GM12864 (cell line): Measurements from ENCODE around the gene DHX35.

ENCODE experiments used
- DNase-seq: peaks from one replicate; pipeline ENCODE4 v3.0.0-alpha.2; 2011; ENCODE audit warnings: low read depth
- H3K4me3 ChIP-seq: 2 replicates; pipeline ENCODE4 v1.5.1; 2011; ENCODE audit warnings: mild to moderate bottlenecking, low read depth, low read length, control low read depth
- TF ChIP-seq, protein P1 (sequence below): IDR thresholded peaks from 2 replicates; pipeline ENCODE4 v1.5.1; 2011; ENCODE audit warnings: low read depth, mild to moderate bottlenecking, moderate library complexity, low read length, control low read depth, inconsistent platforms; ENCODE audit errors: missing control alignments

The DHX35 gene

DNA sequence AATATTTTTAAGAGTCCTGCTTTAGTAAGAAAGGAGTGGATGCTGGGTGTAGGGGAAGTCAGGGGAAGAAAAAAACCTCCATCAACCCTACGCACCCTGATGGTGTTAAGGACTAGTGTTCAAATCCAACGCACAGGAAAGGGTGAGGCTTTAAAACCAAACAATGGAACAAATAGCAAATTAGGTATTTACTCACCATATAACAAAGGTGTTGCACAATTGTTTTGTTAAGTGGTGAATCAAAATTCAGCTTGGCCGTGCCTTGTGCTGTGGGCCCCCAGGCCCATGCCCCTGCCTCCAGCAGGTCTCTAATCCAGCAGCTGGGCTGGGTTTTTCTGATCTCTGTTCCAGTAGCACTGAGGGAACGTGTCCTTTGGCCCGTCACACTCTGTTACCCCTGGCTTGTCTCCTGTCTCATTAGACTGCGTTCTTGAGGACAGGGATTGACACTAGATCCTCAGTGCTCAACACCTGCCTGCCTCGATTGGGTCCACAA, 24.1 kb upstream of the DHX35 start:
- no peak for DNase-seq
- TF ChIP-seq, protein P1, sequence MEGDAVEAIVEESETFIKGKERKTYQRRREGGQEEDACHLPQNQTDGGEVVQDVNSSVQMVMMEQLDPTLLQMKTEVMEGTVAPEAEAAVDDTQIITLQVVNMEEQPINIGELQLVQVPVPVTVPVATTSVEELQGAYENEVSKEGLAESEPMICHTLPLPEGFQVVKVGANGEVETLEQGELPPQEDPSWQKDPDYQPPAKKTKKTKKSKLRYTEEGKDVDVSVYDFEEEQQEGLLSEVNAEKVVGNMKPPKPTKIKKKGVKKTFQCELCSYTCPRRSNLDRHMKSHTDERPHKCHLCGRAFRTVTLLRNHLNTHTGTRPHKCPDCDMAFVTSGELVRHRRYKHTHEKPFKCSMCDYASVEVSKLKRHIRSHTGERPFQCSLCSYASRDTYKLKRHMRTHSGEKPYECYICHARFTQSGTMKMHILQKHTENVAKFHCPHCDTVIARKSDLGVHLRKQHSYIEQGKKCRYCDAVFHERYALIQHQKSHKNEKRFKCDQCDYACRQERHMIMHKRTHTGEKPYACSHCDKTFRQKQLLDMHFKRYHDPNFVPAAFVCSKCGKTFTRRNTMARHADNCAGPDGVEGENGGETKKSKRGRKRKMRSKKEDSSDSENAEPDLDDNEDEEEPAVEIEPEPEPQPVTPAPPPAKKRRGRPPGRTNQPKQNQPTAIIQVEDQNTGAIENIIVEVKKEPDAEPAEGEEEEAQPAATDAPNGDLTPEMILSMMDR, result no peak
- no peak overlapping the region for H3K4me3 ChIP-seq

DNA sequence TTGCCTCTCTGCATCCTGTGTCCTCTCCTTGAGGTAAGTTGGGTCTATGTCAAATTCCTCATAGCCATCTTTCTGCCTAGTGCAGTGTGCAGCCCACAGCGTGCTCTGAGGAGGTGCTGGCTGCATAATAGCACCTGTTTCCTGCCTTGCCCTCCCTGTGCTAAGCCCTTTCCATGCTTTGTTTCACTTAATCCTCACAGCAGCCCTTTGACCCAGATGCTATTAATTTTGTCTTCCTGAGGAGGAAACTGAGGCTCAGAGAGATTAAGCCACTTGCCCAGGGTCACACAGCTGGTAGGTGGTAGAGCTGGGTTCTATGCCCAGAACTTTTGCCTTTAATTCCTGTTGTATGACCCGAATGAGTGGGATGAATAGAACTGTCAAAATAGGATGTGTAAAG, 22.5 kb upstream of the DHX35 start:
- DNase-seq, result no peak
- TF ChIP-seq, protein P1, result no peak
- no peak overlapping the region for H3K4me3 ChIP-seq

DNA sequence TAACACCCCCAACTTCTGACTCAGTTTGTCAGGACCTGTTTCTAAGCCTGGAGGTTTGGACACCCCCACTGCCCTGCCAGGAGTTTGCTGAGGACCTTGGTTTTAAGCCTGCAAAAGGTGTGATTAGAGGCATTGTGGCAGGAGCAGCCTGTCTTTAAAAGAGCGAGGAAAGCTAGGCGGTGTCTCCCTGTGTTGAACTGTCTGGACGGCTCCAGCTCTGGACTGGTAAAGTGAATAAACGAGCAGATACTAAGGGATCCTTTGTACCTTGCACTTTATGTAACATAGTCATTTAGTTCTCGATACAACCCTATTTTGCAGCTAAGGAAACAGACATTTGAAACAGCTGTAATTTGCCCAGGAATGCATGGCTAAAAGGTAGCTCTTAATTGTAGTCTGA, 21.5 kb upstream of the DHX35 start:
- TF ChIP-seq, protein P1, result no peak
- DNase-seq, result no peak
- no peak overlapping the region for H3K4me3 ChIP-seq

DNA sequence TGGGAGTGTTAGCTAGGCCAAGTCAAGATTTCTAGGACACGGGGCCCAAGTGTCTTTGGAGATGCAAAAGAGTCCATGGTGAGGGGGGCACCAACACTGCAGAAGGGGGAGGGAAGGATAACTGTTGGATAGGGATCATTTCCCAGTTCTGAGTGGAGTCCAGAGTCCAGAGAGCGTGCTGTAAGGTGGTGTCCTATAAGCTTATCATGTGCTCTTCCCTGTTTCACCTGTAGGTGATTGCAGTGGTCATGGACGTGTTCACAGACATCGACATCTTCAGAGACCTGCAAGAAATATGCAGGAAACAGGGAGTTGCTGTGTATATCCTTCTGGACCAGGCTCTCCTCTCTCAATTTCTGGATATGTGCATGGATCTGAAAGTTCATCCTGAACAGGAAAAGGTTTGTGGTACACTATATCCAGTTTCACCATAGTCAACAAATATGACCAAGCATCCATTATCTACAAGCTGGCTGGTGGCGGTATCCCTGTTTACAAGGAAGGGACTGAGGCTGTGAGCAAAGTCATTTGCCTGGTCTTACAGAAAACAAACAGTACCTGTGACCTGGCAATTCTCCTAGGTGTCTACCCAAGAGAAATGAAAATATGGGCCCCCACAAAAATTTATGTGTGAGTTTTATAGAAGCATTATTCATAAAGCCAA, 20.3 kb upstream of the DHX35 start:
- TF ChIP-seq, protein P1, result peak; percentile 30
- no peak for DNase-seq
- H3K4me3 ChIP-seq, result no peak overlapping the region

DNA sequence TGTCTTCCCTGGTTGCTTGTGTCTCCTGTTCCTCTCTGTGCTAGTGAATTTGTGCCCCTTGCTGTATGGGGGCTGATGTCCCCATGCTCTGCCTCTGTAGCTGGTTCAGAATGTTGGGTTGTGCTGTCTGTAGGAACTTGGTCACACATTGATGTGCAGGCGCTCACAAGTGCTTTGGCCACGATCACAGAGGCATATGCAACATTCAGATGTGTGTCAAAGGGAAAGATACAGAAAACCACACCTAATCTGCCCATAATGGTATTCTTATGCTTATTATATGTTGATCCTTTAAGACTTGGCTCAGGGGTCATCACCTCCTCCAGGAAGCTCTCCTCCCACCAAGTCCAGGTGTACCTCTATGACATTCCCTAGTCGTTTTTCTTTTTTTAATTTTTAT, 17.1 kb upstream of the DHX35 start:
- H3K4me3 ChIP-seq, result no peak overlapping the region
- TF ChIP-seq, protein P1, result no peak
- no peak for DNase-seq

DNA sequence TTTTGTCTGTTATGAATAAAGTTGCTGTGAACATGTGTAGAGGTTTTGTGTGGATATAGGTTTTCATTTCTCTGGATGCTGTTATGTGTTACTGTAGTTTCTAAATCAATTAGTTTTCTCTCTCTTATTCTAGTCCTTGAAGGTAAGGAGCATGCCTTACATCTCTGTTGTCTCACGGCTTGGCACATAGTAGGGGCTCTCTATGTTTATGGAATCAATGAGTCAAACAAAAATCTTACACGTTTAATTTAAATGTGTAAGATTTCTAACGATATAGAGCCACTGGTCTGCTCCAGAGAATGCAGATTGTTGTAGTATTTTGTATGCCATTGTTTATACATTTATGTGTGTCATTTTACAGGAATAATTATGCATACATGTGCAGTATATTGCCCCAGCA, 15.3 kb upstream of the DHX35 start:
- TF ChIP-seq, protein P1, result no peak
- no peak for DNase-seq
- no peak overlapping the region for H3K4me3 ChIP-seq

DNA sequence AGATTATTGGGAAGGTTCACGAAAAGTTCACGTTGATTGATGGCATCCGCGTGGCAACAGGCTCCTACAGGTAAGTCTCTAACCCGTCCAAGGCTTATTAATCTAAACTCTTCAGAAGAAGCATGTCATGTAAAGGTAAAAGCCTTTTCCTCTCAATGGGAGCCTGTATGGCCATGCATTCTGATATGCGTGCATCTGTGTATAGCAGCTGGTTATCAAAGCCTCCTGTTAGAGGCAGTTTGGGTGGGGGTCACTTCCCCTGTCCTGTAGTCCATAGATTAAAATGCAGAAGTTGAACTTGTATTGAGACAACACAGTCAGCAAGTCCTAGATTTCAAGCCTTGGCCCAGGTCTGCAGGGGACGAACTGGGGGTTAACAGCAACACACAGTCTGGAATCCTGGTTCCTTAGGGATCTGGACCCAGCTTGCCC, 14.2 kb upstream of the DHX35 start:
- H3K4me3 ChIP-seq, result no peak overlapping the region
- TF ChIP-seq, protein P1, result no peak
- no peak for DNase-seq
